GM18909 (cell line): ENCODE results near the gene TNIK.
"Not testable (repeated sequence)": the region's sequence is repeated elsewhere in the genome, so short reads cannot be mapped to it uniquely, and the experiment has no call there.

Source experiments
- ATAC-seq: cut with Tn5 transposase; IDR thresholded peaks from one replicate; pipeline ENCODE4 v1.9.1; 2021; ENCODE audit warnings: mild to moderate bottlenecking; ENCODE audit not compliant: unreplicated experiment, poor library complexity

The TNIK gene

GRCh38 chr3:171242951-171243350, 217.3 kb downstream of the TNIK start:
- ATAC-seq: no peak

- no peak for ATAC-seq
Measured at GRCh38 chr3:171242170-171242569, 218.0 kb downstream of the TNIK start.

- not testable (repeated sequence) for ATAC-seq
Measured at GRCh38 chr3:171241655-171242054, 218.6 kb downstream of the TNIK start.

GRCh38 chr3:171240504-171240835, 219.7 kb downstream of the TNIK start:
- ATAC-seq: no peak

GRCh38 chr3:171239757-171240503, 220.3 kb downstream of the TNIK start:
- no peak for ATAC-seq

DNA sequence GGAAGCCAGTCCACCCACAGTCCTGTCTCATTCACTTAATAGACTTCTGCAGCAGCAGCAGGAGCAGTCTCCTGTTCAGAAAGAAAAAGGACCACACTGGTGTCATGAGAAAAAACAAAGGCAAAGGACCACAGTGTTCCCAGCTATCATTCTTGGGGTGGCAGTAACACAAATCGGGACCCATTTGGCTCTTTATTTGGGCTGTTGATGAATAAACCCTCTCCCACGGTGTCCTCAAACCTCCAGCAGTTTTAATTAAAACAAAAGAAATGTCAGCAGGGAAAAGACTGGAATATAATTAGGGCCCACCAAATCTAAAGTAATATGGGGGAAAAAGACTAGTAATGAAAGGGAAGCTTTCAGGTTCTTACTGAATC, 223.2 kb downstream of the TNIK start:
- no peak for ATAC-seq

DNA sequence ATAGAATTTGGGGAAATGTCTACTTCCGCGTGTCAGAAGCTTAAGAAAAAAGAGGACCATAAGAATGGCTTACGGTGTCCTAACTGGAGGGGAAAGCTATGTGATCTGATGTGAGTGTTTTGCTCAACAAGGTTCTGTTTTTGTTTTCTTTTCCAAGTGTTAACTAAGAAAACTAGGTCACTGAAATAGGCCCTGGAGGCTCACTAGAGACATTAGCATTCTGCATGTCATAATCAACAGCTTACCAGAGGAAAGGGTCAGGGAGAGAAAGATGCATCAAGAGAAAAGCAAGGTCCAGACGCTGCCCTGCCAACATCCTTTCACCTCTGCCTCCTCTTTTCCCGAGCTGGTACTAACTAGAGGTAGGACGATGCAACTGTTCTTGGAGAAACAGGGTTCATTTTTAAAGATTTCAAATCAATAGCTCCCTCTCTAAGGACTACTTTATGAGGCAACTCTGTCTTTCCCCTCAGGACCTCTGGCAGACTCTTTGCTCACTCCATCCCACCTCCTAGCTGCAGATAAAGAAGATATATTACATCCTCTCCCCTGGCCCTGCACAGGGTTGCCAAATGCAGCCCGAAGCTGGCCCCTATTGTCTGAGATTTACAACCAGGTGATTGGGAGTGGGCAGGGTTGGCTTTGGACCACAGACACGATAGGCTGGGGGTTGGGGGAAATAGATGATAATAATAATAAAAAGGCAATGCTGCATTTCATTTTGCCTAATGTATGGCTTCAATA, 223.8 kb downstream of the TNIK start:
- no peak for ATAC-seq

DNA sequence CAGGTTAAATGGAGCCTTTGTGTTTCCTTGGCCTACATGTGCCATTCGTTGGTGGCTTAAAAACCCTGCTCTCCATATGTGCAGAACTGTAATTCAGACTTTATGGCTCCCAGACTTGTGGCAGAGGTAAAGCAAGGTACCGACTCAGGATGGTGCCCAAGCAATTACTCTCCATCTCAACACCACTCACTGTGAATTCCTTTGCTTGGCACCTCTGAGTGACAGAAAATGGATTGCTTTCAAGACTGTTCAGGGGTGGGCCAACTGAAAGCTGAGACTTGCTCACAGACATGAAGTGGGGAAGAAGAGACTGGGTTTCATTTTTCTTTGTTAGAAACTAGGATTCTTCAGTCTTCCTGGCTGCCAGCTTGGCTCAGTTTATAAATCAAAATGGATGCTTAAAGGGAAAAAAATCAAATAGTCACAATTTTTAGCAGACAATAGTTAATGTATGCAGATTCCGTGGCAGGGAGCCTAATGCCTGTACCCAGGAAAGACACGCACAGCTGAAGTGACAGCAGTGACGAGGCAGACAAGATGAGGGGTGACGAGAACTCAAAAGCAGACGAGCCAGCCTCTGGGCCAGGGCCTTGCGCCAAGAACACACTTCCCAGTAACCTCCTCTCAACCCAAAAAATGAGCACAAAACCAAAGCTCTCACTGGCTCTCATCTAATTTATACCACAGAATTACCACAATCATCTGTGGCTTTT, 225.8 kb downstream of the TNIK start:
- no peak for ATAC-seq

- no peak for ATAC-seq
Measured at GRCh38 chr3:171231361-171231760, 228.8 kb downstream of the TNIK start.

DNA sequence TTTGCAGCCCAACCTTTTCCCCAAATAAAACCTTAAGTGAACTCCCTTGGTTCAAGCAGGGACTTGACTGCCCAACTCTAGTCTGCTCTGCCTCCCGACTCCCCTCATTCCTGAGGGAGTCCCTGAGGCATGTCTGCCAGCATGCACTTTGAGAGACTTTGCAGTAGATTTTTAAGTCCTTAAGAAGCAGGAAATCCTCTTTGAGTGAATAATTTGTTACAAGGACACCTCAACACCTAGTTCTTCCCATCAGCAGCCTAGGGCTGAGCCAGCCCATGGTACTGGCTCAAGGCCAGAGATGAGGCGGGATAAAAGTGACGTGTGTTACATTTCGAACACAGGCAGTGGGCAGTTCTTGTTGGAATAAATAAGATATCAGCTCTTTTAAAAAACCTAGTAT, 229.3 kb downstream of the TNIK start:
- no peak for ATAC-seq

GRCh38 chr3:171229173-171229572, 231.0 kb downstream of the TNIK start:
- ATAC-seq: no peak

DNA sequence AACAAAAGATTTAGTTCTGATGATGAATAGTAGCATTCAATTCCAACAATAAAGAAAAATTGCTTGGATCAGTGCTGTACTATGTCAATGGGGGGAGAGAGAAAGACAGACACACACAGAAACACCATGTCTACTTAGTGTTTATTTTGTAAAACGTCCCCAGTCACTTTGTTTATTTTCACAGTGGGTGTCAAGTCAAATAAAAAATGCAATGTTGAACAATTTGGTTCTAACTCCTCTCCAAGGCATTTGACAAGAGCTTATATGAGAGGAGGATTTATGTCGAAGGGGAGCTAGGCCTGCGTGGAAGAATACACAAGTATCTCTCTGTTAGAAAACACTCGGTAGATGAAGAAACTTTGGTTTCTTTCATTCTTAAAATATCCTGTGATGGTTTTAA, 232.0 kb downstream of the TNIK start:
- ATAC-seq: no peak

- no peak for ATAC-seq
Measured at GRCh38 chr3:171227828-171228227, 232.4 kb downstream of the TNIK start.

GRCh38 chr3:171227359-171227758, 232.8 kb downstream of the TNIK start:
- no peak for ATAC-seq

DNA sequence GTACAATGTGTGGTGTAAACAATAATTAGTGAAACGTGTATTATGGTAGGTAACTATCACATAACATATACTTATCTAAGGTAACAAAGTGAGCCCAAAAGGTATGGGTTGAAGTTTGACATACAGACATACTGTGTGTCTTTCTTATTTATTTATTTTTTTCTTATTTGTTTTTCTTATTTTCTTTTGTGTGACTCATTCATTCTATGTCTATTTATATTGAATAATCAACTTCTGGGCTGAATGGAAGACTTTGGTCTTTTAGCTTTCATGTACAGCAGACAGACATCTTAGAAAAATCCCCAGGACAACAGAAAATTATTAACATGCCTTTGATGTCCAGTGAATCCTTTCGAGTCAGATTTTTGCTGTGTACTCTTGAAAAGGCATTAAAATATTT, 233.4 kb downstream of the TNIK start:
- no peak for ATAC-seq

DNA sequence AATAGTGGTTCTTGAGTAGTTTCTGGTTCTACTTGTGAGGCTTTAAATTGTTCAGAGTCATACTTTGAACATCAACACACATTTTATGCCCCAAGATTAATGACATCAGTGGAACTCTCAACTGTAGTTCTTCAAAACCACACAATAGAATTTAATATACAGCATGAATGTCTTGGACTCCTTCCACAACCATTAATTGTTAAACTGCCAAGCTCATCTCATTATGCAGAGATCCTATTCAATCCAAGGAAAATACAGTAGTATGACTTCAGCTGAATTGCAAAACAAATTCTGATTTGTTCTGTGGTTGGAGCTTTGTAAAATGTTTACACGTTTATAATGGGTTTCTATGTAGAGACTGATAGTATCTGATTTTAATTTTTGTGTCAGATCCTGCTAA, 234.5 kb downstream of the TNIK start:
- ATAC-seq: no peak

- ATAC-seq: no peak
Measured at GRCh38 chr3:171225165-171225564, 235.0 kb downstream of the TNIK start.

DNA sequence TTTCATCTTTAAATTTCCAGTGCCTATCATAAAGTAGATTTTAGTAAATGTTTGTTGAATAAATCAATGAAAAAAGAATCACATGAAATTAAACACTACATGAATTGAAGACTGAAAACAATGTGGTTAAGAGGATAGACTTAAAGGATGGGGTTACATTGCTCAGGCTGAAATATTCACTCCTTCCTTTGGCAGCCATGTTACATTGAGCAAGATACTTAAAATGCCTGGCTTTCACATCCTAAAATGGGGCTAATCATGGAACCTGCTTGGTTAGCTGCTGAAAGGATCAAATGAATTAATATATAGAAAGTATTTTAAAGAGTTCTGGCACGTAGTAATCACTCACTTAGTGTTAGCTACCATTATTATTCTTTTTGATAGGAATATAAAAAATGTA, 236.8 kb downstream of the TNIK start:
- ATAC-seq: no peak

GRCh38 chr3:171222995-171223394, 237.2 kb downstream of the TNIK start:
- ATAC-seq: no peak

DNA sequence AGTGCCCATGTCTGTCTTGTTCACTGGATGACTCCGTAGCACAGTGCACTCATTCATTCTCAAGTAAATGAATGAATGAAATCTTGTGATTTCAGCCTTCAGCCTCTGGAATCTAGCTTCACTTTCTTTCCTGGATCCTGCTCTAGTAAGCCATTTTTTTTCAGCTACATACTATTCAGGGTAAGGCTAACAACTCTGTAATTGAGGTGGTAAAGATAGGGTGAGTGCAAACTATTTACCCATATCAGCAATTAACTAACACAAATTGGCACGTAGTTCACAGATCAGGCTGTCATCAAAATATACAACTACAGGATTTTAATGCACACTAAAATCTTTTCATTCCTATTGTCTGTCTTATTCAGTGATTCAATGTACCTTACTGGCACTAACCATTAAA, 238.6 kb downstream of the TNIK start:
- no peak for ATAC-seq

- no peak for ATAC-seq
Measured at GRCh38 chr3:171221104-171221503, 239.1 kb downstream of the TNIK start.
